ENCODE data around the gene BICDL2. TPM values are rescaled to one million over a fixed set of nuclear protein-coding genes. Genes with fewer than 3 reads are reported as not detected.
A peak's percentile ranks its signal among the peaks of the same experiment; 100 is the strongest.

The BICDL2 gene
- total and polyA plus RNA-seq, 9 of the 15 experiments (the other 6 are each of a cell fraction or from before 2014, with no cell fraction given): 0.09 to 0.28 (median 0.09) TPM; not detected in 6

DNA sequence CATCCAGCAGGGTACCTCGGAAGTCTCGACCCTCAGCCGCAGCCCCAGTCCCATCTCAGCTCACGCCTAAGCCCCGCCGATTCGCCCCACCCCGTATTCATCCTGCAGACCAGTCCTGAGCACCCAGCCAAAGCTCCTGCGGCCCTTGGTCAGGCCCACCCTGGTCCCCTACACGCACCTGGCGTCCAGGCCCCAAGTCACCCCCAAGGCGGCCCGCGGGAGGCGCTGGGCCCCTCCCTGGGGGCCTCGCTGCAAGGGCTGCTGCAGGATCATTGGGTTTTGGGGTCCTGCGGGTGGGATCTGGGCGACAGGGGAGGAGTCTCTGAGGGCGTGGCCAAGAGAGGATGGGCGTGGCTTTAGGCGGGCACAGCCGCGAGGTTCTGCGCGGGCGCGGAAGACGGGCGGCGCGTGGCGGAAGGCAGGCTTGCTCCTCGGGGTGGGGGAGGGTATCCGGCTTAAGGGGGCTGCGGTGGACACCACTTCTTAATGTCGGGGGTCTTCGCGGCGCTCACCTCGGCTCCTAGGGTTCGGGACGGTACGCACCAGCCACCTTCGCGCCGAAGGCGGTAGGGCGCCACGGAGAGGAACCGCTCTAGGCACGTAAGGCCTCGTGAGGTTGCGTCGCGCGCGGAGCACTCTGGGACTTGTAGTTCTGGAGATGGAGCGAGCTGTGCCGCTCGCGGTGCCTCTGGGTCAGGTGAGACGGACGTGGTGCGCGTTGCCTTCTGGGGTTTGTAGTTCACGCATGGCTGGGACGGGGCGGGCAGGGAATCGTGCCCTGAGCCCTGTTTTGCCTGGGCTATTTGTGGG lies 12.9 kb downstream of the BICDL2 start, which contains the start of the genes HCFC1R1 and THOC6 (continued):
- TF ChIP-seq OTX1 (CRISPR knock-in tag; IDR thresholded peaks at IDR 0.05) (no peak), STAT5B (CRISPR knock-in tag; IDR thresholded peaks at IDR 0.05) (no peak), SMAD1 (IDR thresholded peaks at IDR 0.05; ENCODE audit: low read depth, low read length, partially characterized antibody) (peak; percentile 79), NR2C2 (CRISPR knock-in tag; IDR thresholded peaks at IDR 0.05) (peak; percentile 91), NR2C2 (tag; IDR thresholded peaks at IDR 0.05) (peak; percentile 95), RBFOX2 (IDR thresholded peaks at IDR 0.05; ENCODE audit: low read depth, low read length) (peak; percentile 95), HNRNPUL1 (IDR thresholded peaks at IDR 0.05; ENCODE audit: low read length) (no peak), FIP1L1 (IDR thresholded peaks at IDR 0.05; ENCODE audit: low read depth, low read length, poor library complexity, severe bottlenecking) (peak; percentile 97), ZNF76 (CRISPR knock-in tag; IDR thresholded peaks at IDR 0.05; ENCODE audit: borderline replicate concordance) (no peak), STAG1 (CRISPR knock-in tag; IDR thresholded peaks at IDR 0.05; ENCODE audit: borderline replicate concordance) (no peak), PTRF (tag; IDR thresholded peaks at IDR 0.05) (no peak), MAZ (CRISPR knock-in tag; conservative IDR thresholded peaks at IDR 0.05 in 1 of 2, IDR thresholded peaks at IDR 0.05 in 1 of 2) (peak; percentile 57 to 83; a peak in 3 of 4 replicates), ZBED1 (IDR thresholded peaks at IDR 0.05) (peak; percentile 74; the same call in 1 of the 2 replicates)
- TF ChIP-seq, protein P1, sequence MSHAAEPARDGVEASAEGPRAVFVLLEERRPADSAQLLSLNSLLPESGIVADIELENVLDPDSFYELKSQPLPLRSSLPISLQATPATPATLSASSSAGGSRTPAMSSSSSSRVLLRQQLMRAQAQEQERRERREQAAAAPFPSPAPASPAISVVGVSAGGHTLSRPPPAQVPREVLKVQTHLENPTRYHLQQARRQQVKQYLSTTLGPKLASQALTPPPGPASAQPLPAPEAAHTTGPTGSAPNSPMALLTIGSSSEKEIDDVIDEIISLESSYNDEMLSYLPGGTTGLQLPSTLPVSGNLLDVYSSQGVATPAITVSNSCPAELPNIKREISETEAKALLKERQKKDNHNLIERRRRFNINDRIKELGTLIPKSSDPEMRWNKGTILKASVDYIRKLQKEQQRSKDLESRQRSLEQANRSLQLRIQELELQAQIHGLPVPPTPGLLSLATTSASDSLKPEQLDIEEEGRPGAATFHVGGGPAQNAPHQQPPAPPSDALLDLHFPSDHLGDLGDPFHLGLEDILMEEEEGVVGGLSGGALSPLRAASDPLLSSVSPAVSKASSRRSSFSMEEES (CRISPR knock-in tag; IDR thresholded peaks at IDR 0.05): no peak
- TF ChIP-seq, protein P2, sequence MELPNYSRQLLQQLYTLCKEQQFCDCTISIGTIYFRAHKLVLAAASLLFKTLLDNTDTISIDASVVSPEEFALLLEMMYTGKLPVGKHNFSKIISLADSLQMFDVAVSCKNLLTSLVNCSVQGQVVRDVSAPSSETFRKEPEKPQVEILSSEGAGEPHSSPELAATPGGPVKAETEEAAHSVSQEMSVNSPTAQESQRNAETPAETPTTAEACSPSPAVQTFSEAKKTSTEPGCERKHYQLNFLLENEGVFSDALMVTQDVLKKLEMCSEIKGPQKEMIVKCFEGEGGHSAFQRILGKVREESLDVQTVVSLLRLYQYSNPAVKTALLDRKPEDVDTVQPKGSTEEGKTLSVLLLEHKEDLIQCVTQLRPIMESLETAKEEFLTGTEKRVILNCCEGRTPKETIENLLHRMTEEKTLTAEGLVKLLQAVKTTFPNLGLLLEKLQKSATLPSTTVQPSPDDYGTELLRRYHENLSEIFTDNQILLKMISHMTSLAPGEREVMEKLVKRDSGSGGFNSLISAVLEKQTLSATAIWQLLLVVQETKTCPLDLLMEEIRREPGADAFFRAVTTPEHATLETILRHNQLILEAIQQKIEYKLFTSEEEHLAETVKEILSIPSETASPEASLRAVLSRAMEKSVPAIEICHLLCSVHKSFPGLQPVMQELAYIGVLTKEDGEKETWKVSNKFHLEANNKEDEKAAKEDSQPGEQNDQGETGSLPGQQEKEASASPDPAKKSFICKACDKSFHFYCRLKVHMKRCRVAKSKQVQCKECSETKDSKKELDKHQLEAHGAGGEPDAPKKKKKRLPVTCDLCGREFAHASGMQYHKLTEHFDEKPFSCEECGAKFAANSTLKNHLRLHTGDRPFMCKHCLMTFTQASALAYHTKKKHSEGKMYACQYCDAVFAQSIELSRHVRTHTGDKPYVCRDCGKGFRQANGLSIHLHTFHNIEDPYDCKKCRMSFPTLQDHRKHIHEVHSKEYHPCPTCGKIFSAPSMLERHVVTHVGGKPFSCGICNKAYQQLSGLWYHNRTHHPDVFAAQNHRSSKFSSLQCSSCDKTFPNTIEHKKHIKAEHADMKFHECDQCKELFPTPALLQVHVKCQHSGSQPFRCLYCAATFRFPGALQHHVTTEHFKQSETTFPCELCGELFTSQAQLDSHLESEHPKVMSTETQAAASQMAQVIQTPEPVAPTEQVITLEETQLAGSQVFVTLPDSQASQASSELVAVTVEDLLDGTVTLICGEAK (IDR thresholded peaks at IDR 0.05): peak; percentile 79
- TF ChIP-seq, protein P2 (CRISPR knock-in tag; IDR thresholded peaks at IDR 0.05): no peak

Data from K562 (cell line).